GM21717 (cell line): Measurements from ENCODE around the gene CYP4F8.
"Not testable (repeated sequence)": the region's sequence is repeated elsewhere in the genome, so short reads cannot be mapped to it uniquely, and the experiment has no call there.

Source experiments
- ATAC-seq: cut with Tn5 transposase; IDR thresholded peaks from one replicate; pipeline ENCODE4 v1.9.1; 2021; ENCODE audit warnings: mild to moderate bottlenecking, moderate library complexity; ENCODE audit not compliant: unreplicated experiment

The CYP4F8 gene

GRCh38 chr19:15614507-15615379 is at the start of gene CYP4F8:
Gene CYP4F8 (plus strand): TSS chr19:15615218. CDS start chr19:15615617, 399 bp downstream.
- no peak for ATAC-seq

GRCh38 chr19:15570420-15570819 is 44.6 kb upstream of the CYP4F8 start:
- no peak for ATAC-seq

- no peak for ATAC-seq
These were observed 39.6 kb upstream of the CYP4F8 start for GRCh38 chr19:15575406-15575805.

GRCh38 chr19:15576526-15577156 is 38.4 kb upstream of the CYP4F8 start:
- no peak for ATAC-seq

GRCh38 chr19:15577184-15577771 is 37.7 kb upstream of the CYP4F8 start:
- ATAC-seq = no peak

GRCh38 chr19:15583346-15583745 is 31.7 kb upstream of the CYP4F8 start:
- ATAC-seq = no peak

- ATAC-seq = no peak
These were observed 30.9 kb upstream of the CYP4F8 start for GRCh38 chr19:15584095-15584494.

- no peak for ATAC-seq
These were observed 30.4 kb upstream of the CYP4F8 start for GRCh38 chr19:15584541-15585115.

GRCh38 chr19:15587663-15588062 is 27.4 kb upstream of the CYP4F8 start:
- ATAC-seq = no peak

GRCh38 chr19:15588265-15588664 is 26.8 kb upstream of the CYP4F8 start:
- ATAC-seq = no peak

- no peak for ATAC-seq
These were observed 25.1 kb upstream of the CYP4F8 start for GRCh38 chr19:15589760-15590451.

- ATAC-seq = no peak
These were observed 23.2 kb upstream of the CYP4F8 start for GRCh38 chr19:15591796-15592195.

GRCh38 chr19:15592506-15592905 is 22.5 kb upstream of the CYP4F8 start:
- ATAC-seq = not testable (repeated sequence)

- ATAC-seq = not testable (repeated sequence)
These were observed 21.3 kb upstream of the CYP4F8 start for GRCh38 chr19:15593766-15594165.

GRCh38 chr19:15595069-15595468 is 19.9 kb upstream of the CYP4F8 start:
- ATAC-seq = no peak

GRCh38 chr19:15607978-15608925 is 6.8 kb upstream of the CYP4F8 start:
- ATAC-seq = not testable (repeated sequence)

- ATAC-seq = no peak
These were observed 5.8 kb upstream of the CYP4F8 start for GRCh38 chr19:15609261-15609660.

- no peak for ATAC-seq
These were observed 2.7 kb upstream of the CYP4F8 start for GRCh38 chr19:15612342-15612741.

GRCh38 chr19:15613338-15613737 is 1.7 kb upstream of the CYP4F8 start:
- ATAC-seq = no peak

GRCh38 chr19:15615526-15615925 is 508 bp downstream of the CYP4F8 start:
- ATAC-seq = no peak
